ENCODE measurements around the gene CDK14. TPM values are rescaled to one million over a fixed set of nuclear protein-coding genes. Genes with fewer than 3 reads are reported as not detected.

The CDK14 gene
- total RNA-seq, 4 donors from 2014 or later = 1.1 to 12.7 (median 5.8) TPM

- H3K4me3 ChIP-seq (ENCODE audit: low read depth, poor library complexity, severe bottlenecking) = no peak overlapping the region
- DNase-seq (ENCODE audit: low spot score in 2 of 2) = no peak
- WGBS, 2 donors = 25% methylated on average over 2 of the region's 2 CpGs
- intact Hi-C loops (cut with DNase I; ENCODE audit: low total_unique reads) = no loop called here
- TF ChIP-seq POLR2A (IDR thresholded peaks at IDR 0.05) (no peak), CTCF (IDR thresholded peaks at IDR 0.05) (no peak)
Measured at GRCh38 chr7:91248996-91249395, 652.9 kb downstream of the CDK14 start.

GRCh38 chr7:91249506-91250233 is 653.5 kb downstream of the CDK14 start:
- intact Hi-C loops (cut with DNase I; ENCODE audit: low total_unique reads) = no loop called here
- TF ChIP-seq CTCF (IDR thresholded peaks at IDR 0.05) (no peak), POLR2A (IDR thresholded peaks at IDR 0.05) (no peak)
- WGBS, 2 donors = 30 to 41% methylated on average over 4 of the region's 4 CpGs
- no peak overlapping the region for H3K4me3 ChIP-seq (ENCODE audit: low read depth, poor library complexity, severe bottlenecking)
- peak in 1 of 2 donors; percentile 43 for DNase-seq (ENCODE audit: low spot score in 2 of 2)

- H3K4me3 ChIP-seq (ENCODE audit: low read depth, poor library complexity, severe bottlenecking) = no peak overlapping the region
- WGBS, 2 donors = 92 to 94% methylated on average over 4 of the region's 4 CpGs
- TF ChIP-seq POLR2A (IDR thresholded peaks at IDR 0.05) (no peak), CTCF (IDR thresholded peaks at IDR 0.05) (no peak)
- DNase-seq (ENCODE audit: low spot score in 2 of 2) = no peak
- intact Hi-C loops (cut with DNase I; ENCODE audit: low total_unique reads) = no loop called here
Measured at GRCh38 chr7:91250706-91251105, 654.6 kb downstream of the CDK14 start.

- no peak for DNase-seq (ENCODE audit: low spot score in 2 of 2)
- no peak overlapping the region for H3K4me3 ChIP-seq (ENCODE audit: low read depth, poor library complexity, severe bottlenecking)
- no peak for TF ChIP-seq POLR2A (IDR thresholded peaks at IDR 0.05)
- TF ChIP-seq CTCF (IDR thresholded peaks at IDR 0.05) = no peak
- intact Hi-C loops (cut with DNase I; ENCODE audit: low total_unique reads) = no loop called here
- WGBS, 2 donors = 70 to 80% methylated on average over 3 of the region's 3 CpGs
Measured at GRCh38 chr7:91251877-91252276, 655.8 kb downstream of the CDK14 start.

Other genes with a start within 250 kb of the CDK14 start
- 10 to 100 TPM; 11.6 to 26.2 (median 15.3) TPM for gene GTPBP10, start 249.6 kb upstream of the CDK14 start, total RNA-seq
- gene CLDN12, start 192.9 kb upstream of the CDK14 start, total RNA-seq = 10 to 100 TPM; 11.2 to 17.1 (median 12.6) TPM
- not detected for gene PTTG1IP2, start 126.7 kb upstream of the CDK14 start, total RNA-seq